ENCODE measurements around the gene KPNB1. TPM values are rescaled to one million over a fixed set of nuclear protein-coding genes. Genes with fewer than 3 reads are reported as not detected.

Gene KPNB1
- total and polyA plus RNA-seq, 10 of the 15 experiments (the other 5 are each of a cell fraction or from before 2014, with no cell fraction given): 67.8 to 525 (median 246) TPM

DNA sequence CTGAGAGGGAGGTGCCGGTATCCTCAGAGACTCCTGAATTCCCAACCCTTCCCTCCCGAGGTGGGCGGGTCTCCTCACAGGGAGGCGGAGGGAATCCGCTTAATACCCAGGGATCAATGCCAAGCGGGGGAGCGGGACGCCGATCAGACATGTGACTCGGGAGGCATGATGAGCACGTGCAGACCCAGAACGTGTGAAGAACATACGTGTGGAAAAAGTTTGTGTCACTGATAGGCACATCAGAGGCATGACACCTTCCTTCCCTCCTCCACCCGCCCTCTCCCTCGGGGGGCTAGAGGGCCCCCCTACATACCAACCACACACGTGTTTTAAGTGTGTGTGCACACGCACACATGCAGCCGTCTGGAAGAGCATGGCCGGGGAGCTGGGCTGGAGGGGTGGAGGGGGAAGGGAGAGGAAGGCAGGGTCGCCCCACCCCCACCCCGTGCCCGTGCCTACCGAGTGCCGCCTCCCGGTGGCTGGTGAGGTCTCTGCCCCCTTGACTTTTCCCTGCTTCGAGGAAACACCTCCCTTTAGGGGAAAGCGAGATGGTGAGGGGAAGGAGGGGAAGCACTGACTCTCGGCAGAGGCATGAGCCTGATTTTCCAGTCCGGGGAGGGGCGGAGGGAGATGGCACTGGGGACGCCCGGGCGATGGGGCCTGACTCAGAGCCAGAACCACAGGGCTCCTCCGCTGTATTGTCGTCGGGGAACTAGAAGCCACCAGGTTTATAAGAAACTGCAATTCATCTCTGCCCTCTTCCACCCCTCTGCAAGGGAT lies 71.2 kb downstream of the KPNB1 start:
- H3K27ac ChIP-seq (ENCODE audit: control insufficient read depth, insufficient read depth): no peak overlapping the region
- in situ Hi-C loops (cut with MboI) (no loop called here), intact Hi-C loops (cut with micrococcal nuclease; ENCODE audit: unreplicated experiment) (no loop called here)
- no peak overlapping the region for H3K4me3 ChIP-seq
- ChIA-PET SMC1A (ENCODE audit: uncharacterized antibody, unreplicated experiment) (interaction anchor here (1.0 to 2.4 kb wide), 2 partner anchors 11 to 20 kb away, joined by 4 to 13 read pairs; partner anchors contain the start of gene TBX21), POLR2A (no interaction called here), CTCF (interaction anchor here (1.0 kb wide), 1 partner anchor 22 kb away, joined by 3 read pairs; no protein-coding TSS in a partner anchor), RAD21 (ENCODE audit: unreplicated experiment) (no interaction called here)
- H3K9ac ChIP-seq (ENCODE audit: control insufficient read depth, insufficient read depth, low read length): no peak overlapping the region
- ATAC-seq (peak; percentile 71), FAIRE-seq (no peak), DNase-seq (ENCODE audit: low read depth, low spot score) (no peak)
- H3K36me3 ChIP-seq (ENCODE audit: control insufficient read depth in 2 of 2, insufficient read depth in 2 of 2, low read length in 1 of 2): no peaks in the 10 kb centered on the region
- peaks cover 0 to 5% of the 10 kb centered on the region in 2 experiments; a peak in 3 of 4 replicates for H3K27me3 ChIP-seq (replicated peaks in 1 of 2; ENCODE audit: control insufficient read depth in 2 of 2, insufficient read depth in 2 of 2, low read length in 1 of 2)
- no peaks in the 10 kb centered on the region; the same call in 1 of the 2 replicates for H4K20me1 ChIP-seq (ENCODE audit: control insufficient read depth, insufficient read depth)
- WGBS (ENCODE audit: insufficient coverage, insufficient replicate concordance, low lambda C conversion rate, missing lambda C conversion rate): 29% methylated on average over 35 of the region's 36 CpGs
- peaks cover 63% of the 10 kb centered on the region for H3K4me1 ChIP-seq (ENCODE audit: control insufficient read depth, insufficient read depth, low read length)
- H3K79me2 ChIP-seq (ENCODE audit: control insufficient read depth, insufficient read depth, low read length): no peaks in the 10 kb centered on the region
- H3K9me3 ChIP-seq (replicated peaks; ENCODE audit: control insufficient read depth, insufficient read depth, low read length): no peaks in the 10 kb centered on the region
- peak overlapping the region; percentile 49 for H3K4me2 ChIP-seq (ENCODE audit: control insufficient read depth, insufficient read depth)
- BruUV-seq (replicated peaks): no TSS peak
- H2AFZ ChIP-seq (ENCODE audit: control insufficient read depth, low read depth, low read length): no peak overlapping the region
- TF ChIP-seq, protein P1, sequence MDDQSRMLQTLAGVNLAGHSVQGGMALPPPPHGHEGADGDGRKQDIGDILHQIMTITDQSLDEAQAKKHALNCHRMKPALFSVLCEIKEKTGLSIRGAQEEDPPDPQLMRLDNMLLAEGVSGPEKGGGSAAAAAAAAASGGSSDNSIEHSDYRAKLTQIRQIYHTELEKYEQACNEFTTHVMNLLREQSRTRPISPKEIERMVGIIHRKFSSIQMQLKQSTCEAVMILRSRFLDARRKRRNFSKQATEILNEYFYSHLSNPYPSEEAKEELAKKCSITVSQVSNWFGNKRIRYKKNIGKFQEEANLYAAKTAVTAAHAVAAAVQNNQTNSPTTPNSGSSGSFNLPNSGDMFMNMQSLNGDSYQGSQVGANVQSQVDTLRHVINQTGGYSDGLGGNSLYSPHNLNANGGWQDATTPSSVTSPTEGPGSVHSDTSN (IDR thresholded peaks at IDR 0.05; ENCODE audit: insufficient replicate concordance, low read depth, low read length): peak; percentile 26
- TF ChIP-seq MEF2B (IDR thresholded peaks at IDR 0.05; ENCODE audit: partially characterized antibody, poor library complexity, severe bottlenecking) (peak; percentile 23), CHD2 (IDR thresholded peaks at IDR 0.05; ENCODE audit: borderline replicate concordance, low read depth, low read length) (0 out of 2 replicates have a peak, but pooled peaks have one; percentile 33), IKZF2 (IDR thresholded peaks at IDR 0.05) (peak; percentile 53 to 61; a peak in 3 of 4 replicates), MTA3 (IDR thresholded peaks at IDR 0.05; ENCODE audit: borderline replicate concordance, low read length) (no peak), PAX5 (IDR thresholded peaks at IDR 0.05; ENCODE audit: borderline replicate concordance, low read depth, low read length) (peak; percentile 33; the same call in 1 of the 2 replicates), RUNX3 (IDR thresholded peaks at IDR 0.05; ENCODE audit: low read length) (peak; percentile 43; the same call in 1 of the 2 replicates), SMARCA5 (IDR thresholded peaks at IDR 0.05) (peak; percentile 87)
- TF ChIP-seq, protein P2, sequence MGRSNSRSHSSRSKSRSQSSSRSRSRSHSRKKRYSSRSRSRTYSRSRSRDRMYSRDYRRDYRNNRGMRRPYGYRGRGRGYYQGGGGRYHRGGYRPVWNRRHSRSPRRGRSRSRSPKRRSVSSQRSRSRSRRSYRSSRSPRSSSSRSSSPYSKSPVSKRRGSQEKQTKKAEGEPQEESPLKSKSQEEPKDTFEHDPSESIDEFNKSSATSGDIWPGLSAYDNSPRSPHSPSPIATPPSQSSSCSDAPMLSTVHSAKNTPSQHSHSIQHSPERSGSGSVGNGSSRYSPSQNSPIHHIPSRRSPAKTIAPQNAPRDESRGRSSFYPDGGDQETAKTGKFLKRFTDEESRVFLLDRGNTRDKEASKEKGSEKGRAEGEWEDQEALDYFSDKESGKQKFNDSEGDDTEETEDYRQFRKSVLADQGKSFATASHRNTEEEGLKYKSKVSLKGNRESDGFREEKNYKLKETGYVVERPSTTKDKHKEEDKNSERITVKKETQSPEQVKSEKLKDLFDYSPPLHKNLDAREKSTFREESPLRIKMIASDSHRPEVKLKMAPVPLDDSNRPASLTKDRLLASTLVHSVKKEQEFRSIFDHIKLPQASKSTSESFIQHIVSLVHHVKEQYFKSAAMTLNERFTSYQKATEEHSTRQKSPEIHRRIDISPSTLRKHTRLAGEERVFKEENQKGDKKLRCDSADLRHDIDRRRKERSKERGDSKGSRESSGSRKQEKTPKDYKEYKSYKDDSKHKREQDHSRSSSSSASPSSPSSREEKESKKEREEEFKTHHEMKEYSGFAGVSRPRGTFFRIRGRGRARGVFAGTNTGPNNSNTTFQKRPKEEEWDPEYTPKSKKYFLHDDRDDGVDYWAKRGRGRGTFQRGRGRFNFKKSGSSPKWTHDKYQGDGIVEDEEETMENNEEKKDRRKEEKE (IDR thresholded peaks at IDR 0.05): no peak
- TF ChIP-seq, protein P3, sequence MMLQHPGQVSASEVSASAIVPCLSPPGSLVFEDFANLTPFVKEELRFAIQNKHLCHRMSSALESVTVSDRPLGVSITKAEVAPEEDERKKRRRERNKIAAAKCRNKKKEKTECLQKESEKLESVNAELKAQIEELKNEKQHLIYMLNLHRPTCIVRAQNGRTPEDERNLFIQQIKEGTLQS (IDR thresholded peaks at IDR 0.05; ENCODE audit: borderline replicate concordance, extremely low read depth, low read depth, low read length): no peak
- TF ChIP-seq, protein P4, sequence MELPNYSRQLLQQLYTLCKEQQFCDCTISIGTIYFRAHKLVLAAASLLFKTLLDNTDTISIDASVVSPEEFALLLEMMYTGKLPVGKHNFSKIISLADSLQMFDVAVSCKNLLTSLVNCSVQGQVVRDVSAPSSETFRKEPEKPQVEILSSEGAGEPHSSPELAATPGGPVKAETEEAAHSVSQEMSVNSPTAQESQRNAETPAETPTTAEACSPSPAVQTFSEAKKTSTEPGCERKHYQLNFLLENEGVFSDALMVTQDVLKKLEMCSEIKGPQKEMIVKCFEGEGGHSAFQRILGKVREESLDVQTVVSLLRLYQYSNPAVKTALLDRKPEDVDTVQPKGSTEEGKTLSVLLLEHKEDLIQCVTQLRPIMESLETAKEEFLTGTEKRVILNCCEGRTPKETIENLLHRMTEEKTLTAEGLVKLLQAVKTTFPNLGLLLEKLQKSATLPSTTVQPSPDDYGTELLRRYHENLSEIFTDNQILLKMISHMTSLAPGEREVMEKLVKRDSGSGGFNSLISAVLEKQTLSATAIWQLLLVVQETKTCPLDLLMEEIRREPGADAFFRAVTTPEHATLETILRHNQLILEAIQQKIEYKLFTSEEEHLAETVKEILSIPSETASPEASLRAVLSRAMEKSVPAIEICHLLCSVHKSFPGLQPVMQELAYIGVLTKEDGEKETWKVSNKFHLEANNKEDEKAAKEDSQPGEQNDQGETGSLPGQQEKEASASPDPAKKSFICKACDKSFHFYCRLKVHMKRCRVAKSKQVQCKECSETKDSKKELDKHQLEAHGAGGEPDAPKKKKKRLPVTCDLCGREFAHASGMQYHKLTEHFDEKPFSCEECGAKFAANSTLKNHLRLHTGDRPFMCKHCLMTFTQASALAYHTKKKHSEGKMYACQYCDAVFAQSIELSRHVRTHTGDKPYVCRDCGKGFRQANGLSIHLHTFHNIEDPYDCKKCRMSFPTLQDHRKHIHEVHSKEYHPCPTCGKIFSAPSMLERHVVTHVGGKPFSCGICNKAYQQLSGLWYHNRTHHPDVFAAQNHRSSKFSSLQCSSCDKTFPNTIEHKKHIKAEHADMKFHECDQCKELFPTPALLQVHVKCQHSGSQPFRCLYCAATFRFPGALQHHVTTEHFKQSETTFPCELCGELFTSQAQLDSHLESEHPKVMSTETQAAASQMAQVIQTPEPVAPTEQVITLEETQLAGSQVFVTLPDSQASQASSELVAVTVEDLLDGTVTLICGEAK (IDR thresholded peaks at IDR 0.05; ENCODE audit: borderline replicate concordance): no peak
- TF ChIP-seq, protein P5, sequence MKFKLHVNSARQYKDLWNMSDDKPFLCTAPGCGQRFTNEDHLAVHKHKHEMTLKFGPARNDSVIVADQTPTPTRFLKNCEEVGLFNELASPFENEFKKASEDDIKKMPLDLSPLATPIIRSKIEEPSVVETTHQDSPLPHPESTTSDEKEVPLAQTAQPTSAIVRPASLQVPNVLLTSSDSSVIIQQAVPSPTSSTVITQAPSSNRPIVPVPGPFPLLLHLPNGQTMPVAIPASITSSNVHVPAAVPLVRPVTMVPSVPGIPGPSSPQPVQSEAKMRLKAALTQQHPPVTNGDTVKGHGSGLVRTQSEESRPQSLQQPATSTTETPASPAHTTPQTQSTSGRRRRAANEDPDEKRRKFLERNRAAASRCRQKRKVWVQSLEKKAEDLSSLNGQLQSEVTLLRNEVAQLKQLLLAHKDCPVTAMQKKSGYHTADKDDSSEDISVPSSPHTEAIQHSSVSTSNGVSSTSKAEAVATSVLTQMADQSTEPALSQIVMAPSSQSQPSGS (IDR thresholded peaks at IDR 0.05; ENCODE audit: low read length): no peak

All from GM12878 (cell line).